AG09309 (cell line): ENCODE data around the gene LHFPL2.

ENCODE experiments used
- DNase-seq: peaks from one replicate; pipeline ENCODE4 v3.0.0-alpha.2; 2010; ENCODE audit warnings: low read depth
- H3K4me3 ChIP-seq: 2 replicates; pipeline ENCODE4 v1.5.1; 2011; ENCODE audit warnings: mild to moderate bottlenecking, low read depth, low read length, moderate library complexity; ENCODE audit not compliant: control insufficient read depth
- TF ChIP-seq, protein P1 (sequence below): IDR thresholded peaks from 2 replicates; pipeline ENCODE4 v1.5.1; 2011; ENCODE audit warnings: mild to moderate bottlenecking, low read depth, low read length, inconsistent platforms; ENCODE audit not compliant: insufficient read depth, control insufficient read depth; ENCODE audit errors: missing control alignments

The LHFPL2 gene

GRCh38 chr5:78662323-78662722, 13.8 kb upstream of the LHFPL2 start:
- DNase-seq = no peak
- H3K4me3 ChIP-seq = no peak overlapping the region
- TF ChIP-seq, protein P1, sequence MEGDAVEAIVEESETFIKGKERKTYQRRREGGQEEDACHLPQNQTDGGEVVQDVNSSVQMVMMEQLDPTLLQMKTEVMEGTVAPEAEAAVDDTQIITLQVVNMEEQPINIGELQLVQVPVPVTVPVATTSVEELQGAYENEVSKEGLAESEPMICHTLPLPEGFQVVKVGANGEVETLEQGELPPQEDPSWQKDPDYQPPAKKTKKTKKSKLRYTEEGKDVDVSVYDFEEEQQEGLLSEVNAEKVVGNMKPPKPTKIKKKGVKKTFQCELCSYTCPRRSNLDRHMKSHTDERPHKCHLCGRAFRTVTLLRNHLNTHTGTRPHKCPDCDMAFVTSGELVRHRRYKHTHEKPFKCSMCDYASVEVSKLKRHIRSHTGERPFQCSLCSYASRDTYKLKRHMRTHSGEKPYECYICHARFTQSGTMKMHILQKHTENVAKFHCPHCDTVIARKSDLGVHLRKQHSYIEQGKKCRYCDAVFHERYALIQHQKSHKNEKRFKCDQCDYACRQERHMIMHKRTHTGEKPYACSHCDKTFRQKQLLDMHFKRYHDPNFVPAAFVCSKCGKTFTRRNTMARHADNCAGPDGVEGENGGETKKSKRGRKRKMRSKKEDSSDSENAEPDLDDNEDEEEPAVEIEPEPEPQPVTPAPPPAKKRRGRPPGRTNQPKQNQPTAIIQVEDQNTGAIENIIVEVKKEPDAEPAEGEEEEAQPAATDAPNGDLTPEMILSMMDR = no peak

DNA sequence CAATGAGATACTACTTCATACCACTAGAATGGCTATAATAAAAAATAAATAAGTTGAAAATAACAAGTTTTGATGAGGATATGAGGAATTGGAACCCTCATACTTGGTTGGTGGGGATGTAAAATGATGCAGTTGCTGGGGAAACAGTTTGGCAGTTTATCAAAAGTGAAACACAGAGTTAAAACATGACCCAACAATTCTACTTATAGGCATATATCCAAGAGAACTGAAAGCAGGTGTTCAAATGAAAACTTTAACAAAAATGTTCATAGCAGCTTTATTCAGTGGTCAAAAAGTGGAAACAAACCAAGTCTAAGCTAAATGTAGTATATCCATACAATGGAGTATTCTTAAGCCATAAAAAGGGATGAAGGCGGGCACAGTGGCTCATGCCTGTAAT, 13.1 kb upstream of the LHFPL2 start:
- TF ChIP-seq, protein P1 = no peak
- no peak for DNase-seq

GRCh38 chr5:78661044-78661443, 12.5 kb upstream of the LHFPL2 start:
- no peak overlapping the region for H3K4me3 ChIP-seq
- TF ChIP-seq, protein P1 = no peak
- no peak for DNase-seq

More for the DNA sequence above, 13.1 kb upstream of the LHFPL2 start:
- H3K4me3 ChIP-seq = no peak overlapping the region

- no peak for DNase-seq
- H3K4me3 ChIP-seq = no peak overlapping the region
- TF ChIP-seq, protein P1 = no peak
These were observed 11.8 kb upstream of the LHFPL2 start for GRCh38 chr5:78660401-78660800.

- no peak overlapping the region for H3K4me3 ChIP-seq
- TF ChIP-seq, protein P1 = no peak
- no peak for DNase-seq
These were observed 11.1 kb upstream of the LHFPL2 start for GRCh38 chr5:78659714-78660113.

- H3K4me3 ChIP-seq = no peak overlapping the region
- TF ChIP-seq, protein P1 = no peak
- DNase-seq = no peak
These were observed 10.5 kb upstream of the LHFPL2 start for GRCh38 chr5:78659114-78659513.

- TF ChIP-seq, protein P1 = no peak
- DNase-seq = no peak
- no peak overlapping the region for H3K4me3 ChIP-seq
These were observed 8.6 kb upstream of the LHFPL2 start for GRCh38 chr5:78657201-78657600.
